Measurements from ENCODE around the gene GNAT2.

- TF ChIP-seq POLR2A (IDR thresholded peaks at IDR 0.05; ENCODE audit: low read depth) (no peak), CTCF (IDR thresholded peaks at IDR 0.05) (no peak)
Measured at GRCh38 chr1:109652402-109652801, 33.0 kb upstream of the GNAT2 start.
